WI38 (cell line): ENCODE data around the gene GPR18.

ENCODE experiments used
- H3K4me3 ChIP-seq: 2 replicates; pipeline ENCODE4 v1.5.1; 2011; ENCODE audit warnings: low read depth, mild to moderate bottlenecking, control low read depth, low read length
- CTCF ChIP-seq: IDR thresholded peaks from 2 replicates; pipeline ENCODE4 v1.5.1; 2012; ENCODE audit warnings: low read depth, mild to moderate bottlenecking, control low read depth, low read length

The GPR18 gene

GRCh38 chr13:99302637-99303505 is 44.7 kb upstream of the GPR18 start:
- H3K4me3 ChIP-seq, result no peak overlapping the region
- TF ChIP-seq CTCF, result no peak

DNA sequence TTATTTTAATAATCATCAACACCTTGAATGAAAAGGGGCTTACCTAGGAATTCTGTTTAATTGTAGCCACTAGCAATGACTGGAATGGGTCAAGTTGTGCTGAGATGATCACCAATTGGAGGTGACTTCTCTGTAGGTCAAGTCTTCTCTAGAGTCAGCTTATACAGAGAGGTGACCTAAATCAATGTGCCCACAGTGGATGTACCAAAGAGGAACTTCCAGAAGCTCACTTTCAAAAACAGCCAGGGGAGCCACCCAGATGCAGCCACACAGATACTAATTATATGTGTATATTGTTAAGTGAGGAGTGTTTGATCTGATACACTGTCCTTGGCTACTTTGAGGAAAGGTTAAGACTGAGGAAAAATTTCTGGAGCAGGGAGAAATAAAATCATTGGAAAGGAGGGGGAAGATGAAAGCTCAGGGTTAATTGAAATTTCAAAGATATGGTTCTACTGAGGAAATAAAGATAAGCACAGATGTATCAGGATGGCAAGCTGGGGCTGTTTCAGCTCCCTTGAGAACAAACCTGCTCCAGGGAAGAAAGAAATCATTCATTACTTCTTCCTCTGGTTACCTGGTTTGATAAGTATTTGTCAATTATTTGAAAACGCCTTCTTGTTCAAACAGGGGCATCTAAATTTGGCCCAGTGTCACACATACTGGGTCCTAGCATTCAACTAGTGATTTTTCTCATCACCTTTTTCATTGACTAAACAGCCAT is 43.9 kb upstream of the GPR18 start:
- no peak for TF ChIP-seq CTCF
- H3K4me3 ChIP-seq, result no peak overlapping the region

DNA sequence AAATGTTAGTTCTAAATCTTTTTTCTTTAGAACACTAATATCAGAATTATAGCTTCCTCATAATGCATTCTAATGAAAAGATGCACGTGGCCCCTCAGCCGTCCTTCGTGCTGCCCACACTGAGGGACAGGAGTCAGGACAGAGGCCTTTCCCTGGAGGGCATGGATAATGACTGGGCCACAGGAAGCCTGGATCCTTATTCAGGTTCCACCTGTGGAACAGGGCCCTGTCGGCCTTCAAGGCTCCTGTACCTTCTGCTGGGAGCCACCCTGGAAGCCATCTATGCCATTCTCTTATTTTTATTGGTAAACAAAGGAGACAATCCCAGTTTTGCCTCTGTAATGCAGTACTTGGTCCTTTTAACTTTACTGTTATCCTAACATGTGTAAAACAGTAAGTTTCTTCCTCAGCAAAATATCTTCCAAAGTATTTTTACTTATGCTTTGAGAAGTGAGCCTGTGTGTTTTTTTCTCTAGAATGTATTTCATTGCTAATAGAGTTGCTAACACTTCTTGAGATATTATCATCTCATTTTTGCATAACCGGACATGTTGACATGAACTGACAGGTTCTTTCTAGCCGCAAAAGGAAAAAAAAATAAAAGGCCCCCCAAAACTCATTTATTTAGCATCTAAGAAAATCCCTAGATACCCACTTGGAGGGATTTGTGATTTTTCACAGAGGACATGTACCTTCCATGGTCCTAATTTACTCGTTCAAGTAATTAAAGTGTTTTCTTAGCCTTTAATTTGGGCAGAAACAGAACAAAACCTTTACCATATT is 43.1 kb upstream of the GPR18 start:
- no peak for TF ChIP-seq CTCF
- H3K4me3 ChIP-seq, result no peak overlapping the region

DNA sequence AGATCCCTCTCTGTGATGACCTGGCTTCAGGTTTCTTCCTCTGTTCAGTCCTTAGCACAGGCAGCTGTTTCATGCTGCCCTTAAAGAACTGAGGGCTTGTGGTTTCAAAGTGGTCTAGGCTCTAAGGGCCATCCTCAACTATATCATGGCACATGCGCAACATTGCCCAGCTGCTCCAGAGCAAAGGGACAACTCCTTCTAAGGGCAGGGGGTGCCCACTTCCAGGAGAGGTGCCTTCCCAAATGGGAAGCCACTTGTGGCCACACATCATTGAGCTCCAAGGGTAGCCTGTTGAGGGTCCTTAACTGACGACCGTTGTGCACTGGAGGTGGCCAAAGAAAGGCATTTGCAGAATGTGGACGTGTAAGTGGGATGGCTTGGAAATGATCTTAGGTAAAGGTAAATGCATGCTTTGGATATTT is 41.8 kb upstream of the GPR18 start:
- H3K4me3 ChIP-seq, result no peak overlapping the region
- no peak for TF ChIP-seq CTCF

- H3K4me3 ChIP-seq, result no peak overlapping the region
- TF ChIP-seq CTCF, result no peak
Measured at GRCh38 chr13:99299256-99299919, 41.2 kb upstream of the GPR18 start.

GRCh38 chr13:99298056-99298455 is 39.9 kb upstream of the GPR18 start:
- no peak overlapping the region for H3K4me3 ChIP-seq
- no peak for TF ChIP-seq CTCF
